Central memory CD8-positive, alpha-beta T cell (primary cell): ENCODE data around the gene GNGT1.

Experiments
- ATAC-seq: fragments of 150-1000 bp; cut with Tn5 transposase; replicated peaks from 2 replicates; pipeline ENCODE4 v1.10.0; 2022; ENCODE audit warnings: mild to moderate bottlenecking, moderate FRiP score, moderate number of reproducible peaks; ENCODE audit not compliant: poor library complexity, severe bottlenecking; ENCODE audit errors: extremely low read depth
- DNase-seq, 2 donors: peaks; one replicate each; pipeline ENCODE4 v3.0.0; 2021; ENCODE audit warnings: low spot score in 2 of 2
- H3K27ac Mint-ChIP-seq: one replicate; pipeline ENCODE4 v1.8.0; 2022; ENCODE audit warnings: low read depth, mild to moderate bottlenecking, moderate library complexity, mixed read lengths
- H3K27me3 Mint-ChIP-seq: one replicate; pipeline ENCODE4 v1.8.0; 2022; ENCODE audit warnings: mixed read lengths
- H3K36me3 Mint-ChIP-seq: one replicate; pipeline ENCODE4 v1.8.0; 2022; ENCODE audit warnings: mild to moderate bottlenecking, moderate library complexity, mixed read lengths; ENCODE audit not compliant: insufficient read depth
- H3K4me1 Mint-ChIP-seq: one replicate; pipeline ENCODE4 v1.8.0; 2022; ENCODE audit warnings: mixed read lengths
- H3K4me3 Mint-ChIP-seq: one replicate; pipeline ENCODE4 v1.8.0; 2022; ENCODE audit warnings: mild to moderate bottlenecking, moderate library complexity, mixed read lengths
- H3K9me3 Mint-ChIP-seq: one replicate; pipeline ENCODE4 v1.8.0; 2022; ENCODE audit warnings: mixed read lengths

The GNGT1 gene

DNA sequence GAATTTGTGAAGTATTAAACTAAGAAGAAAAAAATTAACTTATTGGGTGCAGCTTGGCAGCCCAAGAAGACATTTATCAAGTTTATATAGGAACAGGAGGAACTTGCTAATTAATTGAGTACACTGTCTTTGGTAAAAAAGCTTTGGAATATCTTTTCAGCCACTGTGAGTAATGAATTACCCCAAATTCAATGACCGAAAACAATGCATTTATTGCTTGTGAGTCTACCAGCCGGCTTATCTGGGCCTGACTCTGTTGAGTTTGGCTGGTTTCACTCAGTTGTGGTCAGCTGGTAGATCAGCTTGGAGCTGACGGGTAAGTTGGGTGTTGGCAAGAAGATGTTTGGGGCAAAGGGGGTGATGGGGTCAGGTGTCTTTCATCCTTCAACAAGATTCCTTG, 26.8 kb downstream of the GNGT1 start:
- no peak for ATAC-seq

DNA sequence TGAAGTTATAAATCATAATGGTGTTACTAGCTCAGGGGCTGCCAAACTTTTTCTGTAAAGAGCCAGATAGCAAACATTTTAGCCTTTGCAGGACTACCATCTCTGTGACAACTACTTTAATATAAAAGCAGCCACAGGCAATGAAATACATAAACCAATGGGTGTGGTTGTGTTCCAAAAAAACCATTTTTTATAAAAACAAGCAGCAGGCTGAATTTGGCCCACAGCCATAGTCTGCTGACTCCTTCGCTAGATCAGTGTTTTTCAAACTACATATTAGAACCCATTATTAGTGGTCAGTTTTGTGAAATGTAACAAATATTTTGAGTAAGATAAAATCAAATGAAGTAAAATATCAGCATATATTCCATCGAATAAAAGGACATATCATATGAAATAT, 28.7 kb downstream of the GNGT1 start:
- no peak for DNase-seq
- H3K4me3 Mint-ChIP-seq, result no peak overlapping the region
- H3K27me3 Mint-ChIP-seq, result peaks cover 20% of the 10 kb centered on the region
- no peaks in the 10 kb centered on the region for H3K36me3 Mint-ChIP-seq
- no peak overlapping the region for H3K27ac Mint-ChIP-seq
- no peak for ATAC-seq
- no peaks in the 10 kb centered on the region for H3K4me1 Mint-ChIP-seq
- H3K9me3 Mint-ChIP-seq, result no peaks in the 10 kb centered on the region

More for the DNA sequence above, 26.8 kb downstream of the GNGT1 start:
- no peak for DNase-seq
- Mint-ChIP-seq H3K9me3 (no peaks in the 10 kb centered on the region), H3K36me3 (peaks cover 2% of the 10 kb centered on the region), H3K27ac (no peak overlapping the region), H3K4me3 (no peak overlapping the region), H3K27me3 (peaks cover 30% of the 10 kb centered on the region), H3K4me1 (no peaks in the 10 kb centered on the region)

DNA sequence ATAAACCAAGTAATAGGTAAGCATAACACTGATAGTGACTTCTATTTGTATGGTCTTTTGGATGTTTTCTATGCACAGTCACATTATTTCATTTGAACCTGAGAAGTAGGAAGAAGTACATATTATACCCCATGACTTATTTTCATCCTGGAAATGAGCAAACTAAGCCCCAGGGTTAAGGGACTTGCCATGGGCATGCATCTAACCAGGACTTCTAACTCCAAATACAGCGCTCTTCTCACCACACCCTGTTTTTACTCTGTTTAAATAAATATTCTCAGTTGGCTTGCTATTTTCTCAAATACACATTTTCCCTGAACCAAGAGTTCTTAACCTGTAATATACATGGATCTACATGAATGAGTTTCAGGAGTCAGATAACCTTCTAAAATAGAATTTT, 31.5 kb downstream of the GNGT1 start:
- DNase-seq (no peak), ATAC-seq (no peak)
- no peaks in the 10 kb centered on the region for H3K36me3 Mint-ChIP-seq
- H3K27me3 Mint-ChIP-seq, result peaks cover 8% of the 10 kb centered on the region
- no peaks in the 10 kb centered on the region for H3K9me3 Mint-ChIP-seq
- no peaks in the 10 kb centered on the region for H3K4me1 Mint-ChIP-seq
- H3K4me3 Mint-ChIP-seq, result no peak overlapping the region
- H3K27ac Mint-ChIP-seq, result no peak overlapping the region

DNA sequence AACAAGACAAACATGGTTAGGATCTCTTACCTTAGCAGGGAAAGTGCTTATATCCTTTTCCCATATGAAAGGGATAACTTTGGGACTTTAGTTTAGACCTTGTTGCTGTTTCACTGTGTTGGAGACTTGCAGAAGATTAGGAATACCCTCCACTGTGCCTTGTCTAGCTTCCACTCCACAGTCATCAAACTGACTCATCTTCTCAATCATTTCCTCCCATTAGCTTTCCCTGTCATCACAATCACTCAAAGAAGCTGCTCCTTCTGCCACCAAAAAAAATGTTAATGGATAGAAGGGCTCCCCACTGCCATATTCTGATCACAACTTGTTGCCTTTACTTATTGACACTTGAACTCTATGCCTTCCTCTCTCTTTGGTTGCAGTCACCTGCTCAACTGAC, 31.9 kb downstream of the GNGT1 start:
- H3K9me3 Mint-ChIP-seq, result no peaks in the 10 kb centered on the region
- no peaks in the 10 kb centered on the region for H3K4me1 Mint-ChIP-seq
- no peak for ATAC-seq
- no peak overlapping the region for H3K27ac Mint-ChIP-seq
- H3K36me3 Mint-ChIP-seq, result no peaks in the 10 kb centered on the region
- DNase-seq, result no peak
- H3K4me3 Mint-ChIP-seq, result no peak overlapping the region
- H3K27me3 Mint-ChIP-seq, result peaks cover 8% of the 10 kb centered on the region

DNA sequence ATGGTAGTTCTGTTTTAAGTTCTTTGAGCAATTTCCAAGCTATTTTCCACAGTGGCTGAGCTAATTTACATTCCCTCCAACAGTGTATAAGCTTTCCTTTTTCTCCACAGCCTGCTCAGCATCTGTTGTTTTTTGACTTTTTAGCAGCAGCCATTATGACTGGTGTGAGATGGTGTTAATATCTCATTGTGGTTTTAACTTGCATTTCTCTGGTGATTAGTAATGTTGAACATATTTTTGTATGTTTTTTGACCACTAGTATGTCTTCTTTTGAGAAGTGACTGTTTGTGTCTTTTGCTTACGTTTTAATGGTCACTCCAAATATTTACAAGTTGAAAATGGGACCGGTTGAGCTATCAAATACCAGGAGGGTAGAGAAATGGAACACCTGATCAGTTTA, 35.6 kb downstream of the GNGT1 start:
- no peaks in the 10 kb centered on the region for H3K36me3 Mint-ChIP-seq
- no peaks in the 10 kb centered on the region for H3K9me3 Mint-ChIP-seq
- peaks cover 8% of the 10 kb centered on the region for H3K27me3 Mint-ChIP-seq

DNA sequence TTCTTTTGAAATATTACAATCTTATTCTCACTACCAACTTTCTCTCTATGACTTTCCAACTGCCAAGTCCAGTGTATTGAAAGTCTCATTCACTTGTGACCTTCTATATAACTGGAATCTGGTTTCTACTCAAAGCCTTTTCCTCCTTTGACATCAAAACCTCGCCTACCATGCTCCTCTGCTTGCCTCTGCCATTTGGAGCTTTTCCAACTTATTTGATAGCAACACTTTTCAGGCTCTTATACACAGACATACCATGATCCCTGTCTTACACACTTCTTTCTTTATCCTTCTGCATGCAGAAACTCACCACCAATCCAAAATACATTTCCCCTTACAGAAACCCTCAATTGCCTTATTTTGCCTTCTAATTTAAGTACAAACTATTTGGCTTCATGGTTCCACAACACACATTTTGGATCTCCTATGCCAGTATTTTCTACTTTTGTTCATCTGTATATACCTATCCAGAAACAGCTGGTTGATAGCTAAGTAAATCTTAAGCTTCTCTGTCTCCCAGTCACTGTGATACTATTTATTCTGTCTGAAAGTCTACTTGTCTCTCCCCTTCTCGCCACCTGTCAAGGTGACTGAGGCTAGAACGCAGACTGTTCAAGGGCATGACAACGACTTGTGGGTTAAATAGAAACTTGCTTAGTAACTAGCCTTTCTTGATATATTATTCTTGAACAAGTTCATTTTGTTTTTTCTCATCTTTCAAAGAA, 37.6 kb downstream of the GNGT1 start:
- DNase-seq (no peak), ATAC-seq (no peak)
- H3K27ac Mint-ChIP-seq, result no peak overlapping the region
- H3K36me3 Mint-ChIP-seq, result no peaks in the 10 kb centered on the region
- no peaks in the 10 kb centered on the region for H3K4me1 Mint-ChIP-seq
- H3K4me3 Mint-ChIP-seq, result no peak overlapping the region
- no peaks in the 10 kb centered on the region for H3K9me3 Mint-ChIP-seq
- no peaks in the 10 kb centered on the region for H3K27me3 Mint-ChIP-seq

More for the DNA sequence above, 35.6 kb downstream of the GNGT1 start:
- Mint-ChIP-seq H3K27ac (no peak overlapping the region), H3K4me3 (no peak overlapping the region), H3K4me1 (no peaks in the 10 kb centered on the region)
- DNase-seq (no peak), ATAC-seq (no peak)

DNA sequence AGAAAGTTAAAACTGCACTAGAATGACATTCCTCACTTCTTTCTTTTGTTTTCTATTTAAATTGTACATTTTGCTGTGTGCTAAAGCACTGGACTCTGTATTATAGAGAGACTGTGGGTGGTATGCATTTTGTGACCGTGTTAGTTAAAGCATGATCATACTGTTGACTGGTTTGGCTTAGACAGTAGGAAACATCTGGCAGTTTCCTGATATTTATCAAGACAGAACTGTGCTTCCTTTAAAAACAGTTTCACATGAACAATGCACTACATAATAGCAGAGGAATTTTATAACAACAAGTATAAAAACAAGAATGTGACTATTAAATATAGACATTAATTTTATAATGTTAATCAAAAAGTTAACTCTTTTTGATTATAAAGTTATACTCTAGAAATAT, 38.3 kb downstream of the GNGT1 start:
- ATAC-seq, result no peak
- no peak overlapping the region for H3K4me3 Mint-ChIP-seq

DNA sequence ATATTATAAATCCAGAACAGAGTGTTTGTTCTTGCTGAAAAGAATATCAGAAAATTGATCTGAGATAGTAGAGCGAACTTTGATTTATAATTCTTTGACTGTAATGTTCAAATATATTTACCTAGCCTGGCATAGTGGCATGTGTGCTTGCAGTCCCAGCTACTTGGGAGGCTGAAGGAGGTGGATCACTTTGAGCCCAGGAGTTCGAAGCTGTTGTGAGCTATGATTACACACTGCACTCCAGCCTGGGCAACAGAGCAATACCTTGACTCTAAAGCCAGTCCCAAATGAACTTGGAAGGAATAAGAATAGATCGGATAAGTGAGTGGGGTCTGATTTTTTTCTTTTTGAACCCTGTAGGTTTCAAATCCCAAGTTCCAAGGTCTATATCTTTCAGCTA, 38.7 kb downstream of the GNGT1 start:
- no peaks in the 10 kb centered on the region for H3K9me3 Mint-ChIP-seq
- no peaks in the 10 kb centered on the region for H3K4me1 Mint-ChIP-seq
- no peak overlapping the region for H3K27ac Mint-ChIP-seq
- no peaks in the 10 kb centered on the region for H3K27me3 Mint-ChIP-seq
- H3K4me3 Mint-ChIP-seq, result no peak overlapping the region
- ATAC-seq, result no peak
- DNase-seq, result no peak
- H3K36me3 Mint-ChIP-seq, result no peaks in the 10 kb centered on the region

More for the DNA sequence above, 38.3 kb downstream of the GNGT1 start:
- H3K27me3 Mint-ChIP-seq, result no peaks in the 10 kb centered on the region
- DNase-seq, result no peak
- H3K27ac Mint-ChIP-seq, result no peak overlapping the region
- no peaks in the 10 kb centered on the region for H3K36me3 Mint-ChIP-seq
- H3K4me1 Mint-ChIP-seq, result no peaks in the 10 kb centered on the region
- H3K9me3 Mint-ChIP-seq, result no peaks in the 10 kb centered on the region

DNA sequence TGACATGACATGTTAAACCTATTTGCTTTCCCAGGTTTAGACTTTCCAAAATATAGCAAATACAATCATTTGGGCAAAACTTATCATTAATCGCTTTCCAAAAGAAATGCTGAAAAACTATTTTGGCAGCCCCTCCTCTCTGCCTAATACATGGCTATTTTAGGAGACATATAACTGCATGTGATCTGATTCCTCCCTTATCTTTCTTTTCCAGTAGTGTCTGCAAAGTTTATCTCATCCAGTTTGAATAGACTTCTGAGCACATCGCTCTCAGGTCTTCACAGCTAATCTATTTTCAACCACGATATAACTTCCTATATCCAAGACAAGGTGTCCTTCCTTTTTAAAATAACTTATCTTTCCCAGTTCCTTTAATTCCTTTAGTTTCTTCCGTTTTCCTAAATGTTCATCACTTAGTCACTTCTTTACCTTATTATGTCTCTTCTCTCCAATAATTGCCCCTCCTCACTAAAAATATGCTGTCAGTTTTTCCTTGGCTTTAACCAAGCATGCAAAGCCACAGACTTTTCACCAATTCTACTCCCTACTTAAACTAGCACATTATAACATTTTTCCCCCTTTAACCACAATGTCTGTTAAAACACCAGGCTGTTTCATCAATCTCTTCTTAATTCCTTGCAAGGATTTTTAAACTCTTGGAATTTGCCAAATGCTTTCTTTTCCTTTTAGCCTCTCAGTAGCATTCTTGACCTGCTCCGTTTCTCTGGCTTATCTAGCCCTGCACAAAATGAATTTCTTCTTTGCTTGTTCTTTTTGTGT, 39.6 kb downstream of the GNGT1 start:
- DNase-seq, result no peak
- no peaks in the 10 kb centered on the region for H3K9me3 Mint-ChIP-seq
- no peak overlapping the region for H3K4me3 Mint-ChIP-seq
- H3K4me1 Mint-ChIP-seq, result no peaks in the 10 kb centered on the region
- no peaks in the 10 kb centered on the region for H3K27me3 Mint-ChIP-seq
- no peak overlapping the region for H3K27ac Mint-ChIP-seq
- H3K36me3 Mint-ChIP-seq, result no peaks in the 10 kb centered on the region
- ATAC-seq, result no peak

DNA sequence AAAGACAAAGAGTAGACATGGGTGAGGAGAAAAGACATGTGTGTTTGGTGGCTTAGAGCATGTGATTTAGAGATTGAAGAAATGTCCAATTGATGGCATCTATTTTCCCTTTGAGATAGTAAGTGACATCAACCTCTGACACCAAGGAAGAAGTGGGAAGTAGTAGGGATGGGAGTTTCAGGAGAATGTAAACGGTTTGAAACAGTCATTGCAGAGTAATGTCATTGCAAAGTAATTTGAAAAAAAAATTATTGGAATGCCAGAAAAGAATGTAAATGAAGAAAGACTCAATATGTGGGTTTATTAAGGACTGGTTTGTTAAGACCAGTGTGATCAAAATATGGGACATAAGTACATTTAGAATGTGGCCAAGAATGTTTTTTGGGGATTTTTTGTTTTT, 41.7 kb downstream of the GNGT1 start:
- Mint-ChIP-seq H3K4me3 (no peak overlapping the region), H3K9me3 (no peaks in the 10 kb centered on the region), H3K4me1 (no peaks in the 10 kb centered on the region), H3K36me3 (no peaks in the 10 kb centered on the region), H3K27ac (no peak overlapping the region), H3K27me3 (no peaks in the 10 kb centered on the region)
- no peak for DNase-seq
- ATAC-seq, result no peak

DNA sequence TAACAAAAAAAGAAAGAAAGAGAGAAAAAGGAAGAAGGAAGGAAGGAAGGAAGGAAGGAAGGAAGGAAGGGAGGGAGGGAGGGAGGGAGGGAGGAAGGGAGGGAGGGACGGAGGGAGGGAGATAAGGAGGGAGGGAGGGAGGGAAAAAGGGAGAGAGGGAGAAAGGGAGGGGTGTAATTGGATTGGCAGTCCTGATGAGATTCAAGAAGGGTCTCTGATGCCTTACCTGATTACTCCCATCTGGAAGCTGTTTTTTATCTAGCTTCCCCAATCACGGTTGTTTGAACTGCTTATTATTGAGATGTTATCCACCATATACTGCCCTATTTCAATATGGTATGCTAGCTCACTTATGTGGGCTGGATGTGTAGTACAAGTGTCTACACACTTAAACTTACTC, 42.5 kb downstream of the GNGT1 start:
- no peaks in the 10 kb centered on the region for H3K27me3 Mint-ChIP-seq
- H3K4me3 Mint-ChIP-seq, result no peak overlapping the region
- no peaks in the 10 kb centered on the region for H3K9me3 Mint-ChIP-seq
- no peak overlapping the region for H3K27ac Mint-ChIP-seq
- no peak for ATAC-seq
- no peaks in the 10 kb centered on the region for H3K4me1 Mint-ChIP-seq
- H3K36me3 Mint-ChIP-seq, result no peaks in the 10 kb centered on the region
- DNase-seq, result no peak

DNA sequence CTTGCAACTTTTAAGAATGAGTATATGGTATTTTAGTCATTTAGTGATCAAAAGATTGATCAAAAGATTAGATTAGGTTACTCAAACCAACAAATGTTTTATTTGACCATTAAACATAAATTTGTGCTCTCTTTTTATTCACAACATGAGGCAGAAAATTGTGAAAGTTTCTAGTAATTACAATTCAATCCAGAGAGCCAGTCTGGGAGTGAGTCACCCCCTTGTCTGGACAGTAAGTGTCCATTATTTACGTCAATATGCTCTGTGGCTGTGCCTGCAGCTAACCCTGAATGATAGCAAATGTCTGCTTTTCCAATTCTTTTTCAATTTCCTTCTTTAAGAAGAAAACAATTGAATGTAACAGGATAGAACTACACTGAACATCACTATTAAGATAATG, 43.1 kb downstream of the GNGT1 start:
- Mint-ChIP-seq H3K9me3 (no peaks in the 10 kb centered on the region), H3K27me3 (no peaks in the 10 kb centered on the region), H3K4me1 (no peaks in the 10 kb centered on the region), H3K4me3 (no peak overlapping the region), H3K27ac (no peak overlapping the region), H3K36me3 (no peaks in the 10 kb centered on the region)
- DNase-seq (no peak), ATAC-seq (no peak)

DNA sequence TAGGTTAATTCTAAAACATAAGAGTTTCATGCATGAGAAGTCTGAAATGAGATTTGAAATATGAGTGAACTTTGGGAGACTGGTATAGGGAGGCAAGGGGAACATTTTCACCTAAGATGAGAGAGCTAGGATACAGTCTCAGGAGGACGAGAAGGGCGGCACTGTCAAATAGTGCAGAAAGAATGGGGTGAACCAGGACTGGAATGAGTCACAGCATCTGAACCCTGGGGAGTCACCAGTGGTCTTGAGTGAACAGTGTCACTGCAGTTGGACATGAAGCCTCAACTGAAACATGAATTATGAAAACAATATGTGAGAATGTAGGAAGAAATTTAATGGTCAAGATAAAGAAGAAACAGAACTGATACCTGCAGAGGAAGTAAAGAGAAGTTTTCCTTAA, 48.9 kb downstream of the GNGT1 start:
- DNase-seq (no peak), ATAC-seq (no peak)
- Mint-ChIP-seq H3K27me3 (no peaks in the 10 kb centered on the region), H3K27ac (no peak overlapping the region), H3K4me1 (no peaks in the 10 kb centered on the region), H3K36me3 (no peaks in the 10 kb centered on the region), H3K9me3 (no peaks in the 10 kb centered on the region), H3K4me3 (no peak overlapping the region)
